Liver (tissue), 3 donors: Measurements from ENCODE around the gene TMEM106B.

ENCODE experiments used
- EGR1 ChIP-seq, 2 donors: IDR thresholded peaks; 2 replicates each; pipeline ENCODE4 v1.6.1; 2016 to 2018; ENCODE audit warnings: antibody characterized with exemption in 2 of 2, low read depth in 2 of 2
- GABPA ChIP-seq, 2 donors: IDR thresholded peaks in 1 of 2; conservative IDR thresholded peaks in 1 of 2; 2 replicates each; pipeline ENCODE4 v1.6.1; 2016; ENCODE audit warnings: antibody characterized with exemption in 2 of 2, mild to moderate bottlenecking in 1 of 2, moderate library complexity in 1 of 2
- HNF4A ChIP-seq, 2 donors: conservative IDR thresholded peaks; 2 replicates each; pipeline ENCODE4 v1.6.1; 2016; ENCODE audit warnings: antibody characterized with exemption in 2 of 2, mild to moderate bottlenecking in 2 of 2
- HNF4G ChIP-seq: IDR thresholded peaks from 2 replicates; pipeline ENCODE4 v1.6.1; 2016; ENCODE audit warnings: antibody characterized with exemption
- JUND ChIP-seq, 2 donors: IDR thresholded peaks; 2 replicates each; pipeline ENCODE4 v1.6.1; 2016; ENCODE audit warnings: antibody characterized with exemption in 2 of 2
- NR2F2 ChIP-seq: IDR thresholded peaks from 2 replicates; pipeline ENCODE4 v1.6.1; 2016; ENCODE audit warnings: antibody characterized with exemption
- RAD21 ChIP-seq, 2 donors: IDR thresholded peaks; 2 replicates each; pipeline ENCODE4 v1.6.1; 2016; ENCODE audit warnings: antibody characterized with exemption in 2 of 2, mild to moderate bottlenecking in 2 of 2
- TAF1 ChIP-seq: conservative IDR thresholded peaks from 2 replicates; pipeline ENCODE4 v1.6.1; 2016; ENCODE audit warnings: antibody characterized with exemption, mild to moderate bottlenecking
- TF ChIP-seq, protein P1 (sequence below): fragments of 150-350 bp; IDR thresholded peaks from 2 replicates; pipeline ENCODE4 v1.5.1; 2017; ENCODE audit warnings: improper control_type of control experiment, low read depth, low read length; ENCODE audit not compliant: missing input control
- TF ChIP-seq, protein P2 (sequence below): IDR thresholded peaks from 2 replicates; pipeline ENCODE4 v1.6.1; 2016; ENCODE audit warnings: antibody characterized with exemption
- TF ChIP-seq, protein P3 (sequence below): IDR thresholded peaks from 2 replicates; pipeline ENCODE4 v1.6.1; 2016; ENCODE audit warnings: antibody characterized with exemption
- TF ChIP-seq, protein P4 (sequence below): IDR thresholded peaks from 2 replicates; pipeline ENCODE4 v1.6.1; 2016; ENCODE audit warnings: antibody characterized with exemption, mild to moderate bottlenecking
- TF ChIP-seq, protein P5 (sequence below): IDR thresholded peaks from 2 replicates; pipeline ENCODE4 v1.6.1; 2016; ENCODE audit warnings: antibody characterized with exemption
- donor health status: healthy.
- donor health status: healthy.

DNA sequence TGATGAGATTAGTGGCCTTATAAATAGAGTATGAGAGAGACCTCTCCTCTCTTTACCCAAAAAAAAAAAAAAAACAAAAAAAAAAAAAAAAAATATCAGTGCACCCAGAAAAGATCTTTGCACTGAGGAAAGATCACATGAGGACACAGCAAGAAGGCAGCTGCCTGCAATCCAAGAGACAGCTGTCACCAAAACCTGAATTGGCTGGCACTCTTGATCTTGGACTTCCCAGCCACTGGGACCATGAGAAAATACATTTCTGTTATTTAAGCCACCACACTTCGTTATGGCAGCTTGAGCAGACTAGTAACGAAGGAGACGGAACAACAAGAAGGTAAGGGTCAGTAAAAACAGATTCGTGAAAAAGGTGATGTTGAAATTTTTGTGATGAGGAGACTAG is 47.0 kb downstream of the TMEM106B start:
- TF ChIP-seq, protein P1, sequence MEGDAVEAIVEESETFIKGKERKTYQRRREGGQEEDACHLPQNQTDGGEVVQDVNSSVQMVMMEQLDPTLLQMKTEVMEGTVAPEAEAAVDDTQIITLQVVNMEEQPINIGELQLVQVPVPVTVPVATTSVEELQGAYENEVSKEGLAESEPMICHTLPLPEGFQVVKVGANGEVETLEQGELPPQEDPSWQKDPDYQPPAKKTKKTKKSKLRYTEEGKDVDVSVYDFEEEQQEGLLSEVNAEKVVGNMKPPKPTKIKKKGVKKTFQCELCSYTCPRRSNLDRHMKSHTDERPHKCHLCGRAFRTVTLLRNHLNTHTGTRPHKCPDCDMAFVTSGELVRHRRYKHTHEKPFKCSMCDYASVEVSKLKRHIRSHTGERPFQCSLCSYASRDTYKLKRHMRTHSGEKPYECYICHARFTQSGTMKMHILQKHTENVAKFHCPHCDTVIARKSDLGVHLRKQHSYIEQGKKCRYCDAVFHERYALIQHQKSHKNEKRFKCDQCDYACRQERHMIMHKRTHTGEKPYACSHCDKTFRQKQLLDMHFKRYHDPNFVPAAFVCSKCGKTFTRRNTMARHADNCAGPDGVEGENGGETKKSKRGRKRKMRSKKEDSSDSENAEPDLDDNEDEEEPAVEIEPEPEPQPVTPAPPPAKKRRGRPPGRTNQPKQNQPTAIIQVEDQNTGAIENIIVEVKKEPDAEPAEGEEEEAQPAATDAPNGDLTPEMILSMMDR, result no peak
- TF ChIP-seq RAD21 (IDR thresholded peaks at IDR 0.05), result no peak
- TF ChIP-seq JUND (IDR thresholded peaks at IDR 0.05), result no peak
- TF ChIP-seq, protein P2, sequence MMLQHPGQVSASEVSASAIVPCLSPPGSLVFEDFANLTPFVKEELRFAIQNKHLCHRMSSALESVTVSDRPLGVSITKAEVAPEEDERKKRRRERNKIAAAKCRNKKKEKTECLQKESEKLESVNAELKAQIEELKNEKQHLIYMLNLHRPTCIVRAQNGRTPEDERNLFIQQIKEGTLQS, result no peak
- TF ChIP-seq, protein P3, sequence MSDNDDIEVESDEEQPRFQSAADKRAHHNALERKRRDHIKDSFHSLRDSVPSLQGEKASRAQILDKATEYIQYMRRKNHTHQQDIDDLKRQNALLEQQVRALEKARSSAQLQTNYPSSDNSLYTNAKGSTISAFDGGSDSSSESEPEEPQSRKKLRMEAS, result no peak
- no peak for TF ChIP-seq HNF4G
- TF ChIP-seq, protein P4, sequence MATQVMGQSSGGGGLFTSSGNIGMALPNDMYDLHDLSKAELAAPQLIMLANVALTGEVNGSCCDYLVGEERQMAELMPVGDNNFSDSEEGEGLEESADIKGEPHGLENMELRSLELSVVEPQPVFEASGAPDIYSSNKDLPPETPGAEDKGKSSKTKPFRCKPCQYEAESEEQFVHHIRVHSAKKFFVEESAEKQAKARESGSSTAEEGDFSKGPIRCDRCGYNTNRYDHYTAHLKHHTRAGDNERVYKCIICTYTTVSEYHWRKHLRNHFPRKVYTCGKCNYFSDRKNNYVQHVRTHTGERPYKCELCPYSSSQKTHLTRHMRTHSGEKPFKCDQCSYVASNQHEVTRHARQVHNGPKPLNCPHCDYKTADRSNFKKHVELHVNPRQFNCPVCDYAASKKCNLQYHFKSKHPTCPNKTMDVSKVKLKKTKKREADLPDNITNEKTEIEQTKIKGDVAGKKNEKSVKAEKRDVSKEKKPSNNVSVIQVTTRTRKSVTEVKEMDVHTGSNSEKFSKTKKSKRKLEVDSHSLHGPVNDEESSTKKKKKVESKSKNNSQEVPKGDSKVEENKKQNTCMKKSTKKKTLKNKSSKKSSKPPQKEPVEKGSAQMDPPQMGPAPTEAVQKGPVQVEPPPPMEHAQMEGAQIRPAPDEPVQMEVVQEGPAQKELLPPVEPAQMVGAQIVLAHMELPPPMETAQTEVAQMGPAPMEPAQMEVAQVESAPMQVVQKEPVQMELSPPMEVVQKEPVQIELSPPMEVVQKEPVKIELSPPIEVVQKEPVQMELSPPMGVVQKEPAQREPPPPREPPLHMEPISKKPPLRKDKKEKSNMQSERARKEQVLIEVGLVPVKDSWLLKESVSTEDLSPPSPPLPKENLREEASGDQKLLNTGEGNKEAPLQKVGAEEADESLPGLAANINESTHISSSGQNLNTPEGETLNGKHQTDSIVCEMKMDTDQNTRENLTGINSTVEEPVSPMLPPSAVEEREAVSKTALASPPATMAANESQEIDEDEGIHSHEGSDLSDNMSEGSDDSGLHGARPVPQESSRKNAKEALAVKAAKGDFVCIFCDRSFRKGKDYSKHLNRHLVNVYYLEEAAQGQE, result no peak
- no peak for TF ChIP-seq TAF1
- no peak for TF ChIP-seq HNF4A (conservative IDR thresholded peaks at IDR 0.05)
- no peak for TF ChIP-seq GABPA (IDR thresholded peaks at IDR 0.05 in 1 of 2, conservative IDR thresholded peaks at IDR 0.05 in 1 of 2)
- TF ChIP-seq, protein P5, sequence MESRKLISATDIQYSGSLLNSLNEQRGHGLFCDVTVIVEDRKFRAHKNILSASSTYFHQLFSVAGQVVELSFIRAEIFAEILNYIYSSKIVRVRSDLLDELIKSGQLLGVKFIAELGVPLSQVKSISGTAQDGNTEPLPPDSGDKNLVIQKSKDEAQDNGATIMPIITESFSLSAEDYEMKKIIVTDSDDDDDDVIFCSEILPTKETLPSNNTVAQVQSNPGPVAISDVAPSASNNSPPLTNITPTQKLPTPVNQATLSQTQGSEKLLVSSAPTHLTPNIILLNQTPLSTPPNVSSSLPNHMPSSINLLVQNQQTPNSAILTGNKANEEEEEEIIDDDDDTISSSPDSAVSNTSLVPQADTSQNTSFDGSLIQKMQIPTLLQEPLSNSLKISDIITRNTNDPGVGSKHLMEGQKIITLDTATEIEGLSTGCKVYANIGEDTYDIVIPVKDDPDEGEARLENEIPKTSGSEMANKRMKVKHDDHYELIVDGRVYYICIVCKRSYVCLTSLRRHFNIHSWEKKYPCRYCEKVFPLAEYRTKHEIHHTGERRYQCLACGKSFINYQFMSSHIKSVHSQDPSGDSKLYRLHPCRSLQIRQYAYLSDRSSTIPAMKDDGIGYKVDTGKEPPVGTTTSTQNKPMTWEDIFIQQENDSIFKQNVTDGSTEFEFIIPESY, result no peak
- no peak for TF ChIP-seq NR2F2
- TF ChIP-seq EGR1 (IDR thresholded peaks at IDR 0.05; ENCODE audit: low read depth in 2 of 2), result no peak
